Testis (tissue), 2 donors: ENCODE results near the gene LRRC37B.

ENCODE experiments used
- POLR2A ChIP-seq: fragments of 450-650 bp; IDR thresholded peaks from one replicate; pipeline ENCODE4 v1.6.1; 2017; ENCODE audit warnings: antibody characterized with exemption, mild to moderate bottlenecking, moderate library complexity
- TF ChIP-seq, protein P1 (sequence below), 3 experiments: fragments of 450-650 bp in 2 of 3; fragments of 200-600 bp in 1 of 3; sonication (generic) in 1 of 3; IDR thresholded peaks; one replicate each; pipeline ENCODE4 v1.5.1; 2016 to 2019; ENCODE audit warnings: antibody characterized with exemption in 3 of 3, mild to moderate bottlenecking in 2 of 3, moderate library complexity in 1 of 3

DNA sequence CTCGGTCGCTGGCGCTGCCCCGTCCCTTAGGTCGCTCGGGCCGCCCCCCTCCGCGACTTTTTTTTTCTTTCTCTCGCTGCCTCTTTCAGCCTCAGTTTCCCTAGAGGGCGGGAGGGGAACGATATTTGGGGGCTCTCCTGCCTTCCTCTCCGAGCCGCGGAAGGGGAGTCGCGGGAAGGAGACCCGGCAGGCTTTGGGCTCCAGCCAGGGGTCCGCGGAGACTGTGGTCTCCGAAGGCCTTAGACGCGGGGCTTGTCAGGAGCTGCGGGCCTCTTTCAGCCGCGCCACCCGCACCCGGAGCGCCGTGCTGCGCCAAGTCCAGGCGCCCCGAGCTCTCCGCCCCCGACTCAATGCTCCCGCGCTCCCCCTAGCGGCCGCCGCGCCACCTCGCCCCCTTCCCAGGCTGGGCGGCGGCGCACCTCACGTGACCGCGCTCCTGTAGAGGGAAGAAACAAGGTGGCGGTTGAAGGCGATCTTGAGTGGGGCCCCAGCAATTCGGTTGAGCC, at the start of gene LRRC37B:
- TF ChIP-seq, protein P1, sequence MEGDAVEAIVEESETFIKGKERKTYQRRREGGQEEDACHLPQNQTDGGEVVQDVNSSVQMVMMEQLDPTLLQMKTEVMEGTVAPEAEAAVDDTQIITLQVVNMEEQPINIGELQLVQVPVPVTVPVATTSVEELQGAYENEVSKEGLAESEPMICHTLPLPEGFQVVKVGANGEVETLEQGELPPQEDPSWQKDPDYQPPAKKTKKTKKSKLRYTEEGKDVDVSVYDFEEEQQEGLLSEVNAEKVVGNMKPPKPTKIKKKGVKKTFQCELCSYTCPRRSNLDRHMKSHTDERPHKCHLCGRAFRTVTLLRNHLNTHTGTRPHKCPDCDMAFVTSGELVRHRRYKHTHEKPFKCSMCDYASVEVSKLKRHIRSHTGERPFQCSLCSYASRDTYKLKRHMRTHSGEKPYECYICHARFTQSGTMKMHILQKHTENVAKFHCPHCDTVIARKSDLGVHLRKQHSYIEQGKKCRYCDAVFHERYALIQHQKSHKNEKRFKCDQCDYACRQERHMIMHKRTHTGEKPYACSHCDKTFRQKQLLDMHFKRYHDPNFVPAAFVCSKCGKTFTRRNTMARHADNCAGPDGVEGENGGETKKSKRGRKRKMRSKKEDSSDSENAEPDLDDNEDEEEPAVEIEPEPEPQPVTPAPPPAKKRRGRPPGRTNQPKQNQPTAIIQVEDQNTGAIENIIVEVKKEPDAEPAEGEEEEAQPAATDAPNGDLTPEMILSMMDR (IDR thresholded peaks at IDR 0.05) = peak; percentile 94 to 98 (median 97)
- no peak for TF ChIP-seq POLR2A
